Measurements from ENCODE around the gene PDCL2. TPM values are rescaled to one million over a fixed set of nuclear protein-coding genes. Genes with fewer than 3 reads are reported as not detected.

PDCL2 gene
- total RNA-seq, 2 donors from 2014 or later = not detected

Other genes starting within 250 kb of the PDCL2 start
- 10 to 100 TPM; 10.9 to 13.5 TPM for gene SRD5A3, start 246.0 kb downstream of the PDCL2 start, total RNA-seq
- gene TMEM165, start 196.3 kb downstream of the PDCL2 start, total RNA-seq = 100 to 1,000 TPM in 1 of 2 donors, 10 to 100 TPM in 1; 54.6 to 101 TPM
- gene CLOCK, start 45.3 kb downstream of the PDCL2 start, total RNA-seq = 10 to 100 TPM; 26.8 to 33.5 TPM
- not detected for gene NMU, start 44.1 kb upstream of the PDCL2 start, total RNA-seq
- not detected for gene EXOC1L, start 227.5 kb upstream of the PDCL2 start, total RNA-seq